ENCODE data around the gene AKAP13. TPM values are rescaled to one million over a fixed set of nuclear protein-coding genes. Genes with fewer than 3 reads are reported as not detected.

AKAP13 gene
- total RNA-seq, 1 donor from 2014 or later, result 443 TPM

GRCh38 chr15:85768595-85769168, 388.3 kb downstream of the AKAP13 start:
- Histone ChIP-seq H3K9me3 (no peaks in the 10 kb centered on the region), H3K4me3 (no peak overlapping the region), H3K27me3 (ENCODE audit: low read depth) (no peaks in the 10 kb centered on the region), H3K36me3 (no peaks in the 10 kb centered on the region), H3K27ac (no peak overlapping the region), H3K4me1 (peaks cover 26% of the 10 kb centered on the region)
- ATAC-seq (no peak), DNase-seq (no peak)
- TF ChIP-seq CTCF (IDR thresholded peaks at IDR 0.05), result no peak
- intact Hi-C loops (cut with DNase I), result no loop called here

GRCh38 chr15:85769182-85769900, 388.9 kb downstream of the AKAP13 start:
- DNase-seq, result no peak
- no peak for TF ChIP-seq CTCF (IDR thresholded peaks at IDR 0.05)
- Histone ChIP-seq H3K36me3 (no peaks in the 10 kb centered on the region), H3K4me1 (peaks cover 26% of the 10 kb centered on the region), H3K4me3 (no peak overlapping the region), H3K9me3 (no peaks in the 10 kb centered on the region), H3K27me3 (ENCODE audit: low read depth) (no peaks in the 10 kb centered on the region), H3K27ac (no peak overlapping the region)
- no peak for ATAC-seq
- intact Hi-C loops (cut with DNase I), result no loop called here

- no peak overlapping the region for H3K27ac ChIP-seq
- no peak for TF ChIP-seq CTCF (IDR thresholded peaks at IDR 0.05)
- intact Hi-C loops (cut with DNase I), result no loop called here
- peaks cover 26% of the 10 kb centered on the region for H3K4me1 ChIP-seq
- ATAC-seq (no peak), DNase-seq (no peak)
- H3K9me3 ChIP-seq, result no peaks in the 10 kb centered on the region
- H3K4me3 ChIP-seq, result no peak overlapping the region
- no peaks in the 10 kb centered on the region for H3K27me3 ChIP-seq (ENCODE audit: low read depth)
- H3K36me3 ChIP-seq, result no peaks in the 10 kb centered on the region
Observed at GRCh38 chr15:85770096-85771041, 390.0 kb downstream of the AKAP13 start.

GRCh38 chr15:85771271-85771670, 390.9 kb downstream of the AKAP13 start:
- intact Hi-C loops (cut with DNase I), result no loop called here
- Histone ChIP-seq H3K4me1 (peaks cover 26% of the 10 kb centered on the region), H3K27me3 (ENCODE audit: low read depth) (no peaks in the 10 kb centered on the region), H3K9me3 (no peaks in the 10 kb centered on the region), H3K36me3 (no peaks in the 10 kb centered on the region), H3K27ac (peak overlapping the region; percentile 73), H3K4me3 (no peak overlapping the region)
- no peak for DNase-seq
- no peak for TF ChIP-seq CTCF (IDR thresholded peaks at IDR 0.05)
- ATAC-seq, result no peak

- H3K4me3 ChIP-seq, result no peak overlapping the region
- H3K9me3 ChIP-seq, result no peaks in the 10 kb centered on the region
- peak overlapping the region; percentile 73 for H3K27ac ChIP-seq
- DNase-seq (peak; percentile 74), ATAC-seq (peak; percentile 74 to 83)
- no peaks in the 10 kb centered on the region for H3K27me3 ChIP-seq (ENCODE audit: low read depth)
- peaks cover 26% of the 10 kb centered on the region for H3K4me1 ChIP-seq
- intact Hi-C loops (cut with DNase I), result no loop called here
- no peaks in the 10 kb centered on the region for H3K36me3 ChIP-seq
- TF ChIP-seq CTCF (IDR thresholded peaks at IDR 0.05), result no peak
Observed at GRCh38 chr15:85771781-85772445, 391.5 kb downstream of the AKAP13 start.
